Retina (tissue), 1 donor: Measurements from ENCODE around the gene GLA.

Experiments used
- DNase-seq: peaks from one replicate; pipeline ENCODE4 v3.0.0-alpha.2; 2016

The GLA gene

GRCh38 chrX:101407748-101408531 is at the start of gene GLA, which contains the start of gene HNRNPH2:
Gene GLA (minus strand): TSS chrX:101407925. CDS start chrX:101407903, 22 bp downstream.
Gene HNRNPH2 (plus strand): TSS chrX:101408222. CDS start chrX:101411989, 3,767 bp downstream.
- peak; percentile 94 for DNase-seq

GRCh38 chrX:101452056-101452455 is 44.3 kb upstream of the GLA start:
- DNase-seq: no peak

GRCh38 chrX:101450961-101451360 is 43.2 kb upstream of the GLA start:
- DNase-seq: no peak

- no peak for DNase-seq
Observed at GRCh38 chrX:101450085-101450484, 42.4 kb upstream of the GLA start.

- DNase-seq: no peak
Observed at GRCh38 chrX:101449279-101449678, 41.6 kb upstream of the GLA start.

- DNase-seq: no peak
Observed at GRCh38 chrX:101442085-101442484, 34.4 kb upstream of the GLA start.

GRCh38 chrX:101430457-101431078 is 22.8 kb upstream of the GLA start:
- DNase-seq: no peak

- DNase-seq: no peak
Observed at GRCh38 chrX:101429934-101430333, 22.2 kb upstream of the GLA start.

GRCh38 chrX:101427954-101428353 is 20.2 kb upstream of the GLA start:
- DNase-seq: no peak

GRCh38 chrX:101419489-101419888 is 11.8 kb upstream of the GLA start:
- DNase-seq: no peak

GRCh38 chrX:101417981-101418841 is 10.5 kb upstream of the GLA start:
- DNase-seq: peak; percentile 83

- DNase-seq: no peak
Observed at GRCh38 chrX:101417190-101417589, 9.5 kb upstream of the GLA start.

GRCh38 chrX:101416691-101417090 is 9.0 kb upstream of the GLA start:
- no peak for DNase-seq

GRCh38 chrX:101415180-101416145 is 7.7 kb upstream of the GLA start:
- DNase-seq: peak; percentile 61

- no peak for DNase-seq
Observed at GRCh38 chrX:101411984-101412383, 4.3 kb upstream of the GLA start.

- no peak for DNase-seq
Observed at GRCh38 chrX:101410461-101410860, 2.7 kb upstream of the GLA start.

- no peak for DNase-seq
Observed at GRCh38 chrX:101409043-101409442, 1.3 kb upstream of the GLA start.

- DNase-seq: no peak
Observed at GRCh38 chrX:101408532-101408841, 762 bp upstream of the GLA start.

GRCh38 chrX:101407167-101407747 is 468 bp downstream of the GLA start:
- no peak for DNase-seq

GRCh38 chrX:101399825-101400224 is 7.9 kb downstream of the GLA start:
- no peak for DNase-seq

GRCh38 chrX:101398694-101399093 is 9.0 kb downstream of the GLA start:
- DNase-seq: no peak

GRCh38 chrX:101397779-101398178 is 9.9 kb downstream of the GLA start:
- DNase-seq: no peak
